Urinary bladder (tissue), 2 donors: Measurements from ENCODE around the gene MAU2. TPM values are rescaled to one million over a fixed set of nuclear protein-coding genes. Genes with fewer than 3 reads are reported as not detected.

ENCODE experiments used
- polyA plus RNA-seq: library from polyadenylated mRNA; stranded (reverse); fragments of 200-250 nt; gene quantifications from one replicate; pipeline ENCODE4 v1.2.3, GENCODE V29; 2013
- total RNA-seq: library from RNA; depleted of rRNA; stranded (reverse); fragments of >200 nt; gene quantifications from one replicate; pipeline ENCODE4 v1.2.3, GENCODE V29; 2014
- donor health status: healthy.

Gene MAU2
- total and polyA plus RNA-seq, 2 donors: 31.7 to 34.6 TPM

Other genes starting within 250 kb of the MAU2 start
- gene TMEM161A, start 182.4 kb upstream of the MAU2 start, total RNA-seq: 8.8 TPM
- 30.7 TPM for gene TMEM161A, start 182.4 kb upstream of the MAU2 start, polyA plus RNA-seq
- 0.42 TPM for gene MEF2B, start 150.6 kb upstream of the MAU2 start, total RNA-seq
- gene MEF2B, start 150.6 kb upstream of the MAU2 start, polyA plus RNA-seq: 0.48 TPM
- 7.8 TPM for gene BORCS8, start 128.7 kb upstream of the MAU2 start, total RNA-seq
- gene BORCS8, start 128.7 kb upstream of the MAU2 start, polyA plus RNA-seq: 23.2 TPM
- 28.1 TPM for gene RFXANK, start 128.6 kb upstream of the MAU2 start, total RNA-seq
- gene RFXANK, start 128.6 kb upstream of the MAU2 start, polyA plus RNA-seq: 62.8 TPM
- 8.5 TPM for gene NR2C2AP, start 117.4 kb upstream of the MAU2 start, total RNA-seq
- 28.3 TPM for gene NR2C2AP, start 117.4 kb upstream of the MAU2 start, polyA plus RNA-seq
- gene NCAN, start 108.9 kb upstream of the MAU2 start, total RNA-seq: 0.42 TPM
- gene NCAN, start 108.9 kb upstream of the MAU2 start, polyA plus RNA-seq: not detected
- gene TM6SF2, start 47.5 kb upstream of the MAU2 start, total RNA-seq: 1.5 TPM
- gene TM6SF2, start 47.5 kb upstream of the MAU2 start, polyA plus RNA-seq: 0.72 TPM
- gene SUGP1, start 320 bp upstream of the MAU2 start, total RNA-seq: 13.5 TPM
- gene SUGP1, start 320 bp upstream of the MAU2 start, polyA plus RNA-seq: 34.7 TPM
- 15.8 TPM for gene GATAD2A, start 84.8 kb downstream of the MAU2 start, total RNA-seq
- gene GATAD2A, start 84.8 kb downstream of the MAU2 start, polyA plus RNA-seq: 22.9 TPM
- gene TSSK6, start 194.7 kb downstream of the MAU2 start, total RNA-seq: 0.85 TPM
- 1.8 TPM for gene TSSK6, start 194.7 kb downstream of the MAU2 start, polyA plus RNA-seq
- gene NDUFA13, start 195.4 kb downstream of the MAU2 start, total RNA-seq: 74.7 TPM
- 318 TPM for gene NDUFA13, start 195.4 kb downstream of the MAU2 start, polyA plus RNA-seq
- gene YJEFN3, start 208.1 kb downstream of the MAU2 start, total RNA-seq: 1.8 TPM
- gene YJEFN3, start 208.1 kb downstream of the MAU2 start, polyA plus RNA-seq: 4.6 TPM
- gene CILP2, start 217.4 kb downstream of the MAU2 start, total RNA-seq: 0.32 TPM
- gene CILP2, start 217.4 kb downstream of the MAU2 start, polyA plus RNA-seq: 0.32 TPM